Endothelial cell of umbilical vein (primary cell): Measurements from ENCODE around the gene TMF1. TPM values are rescaled to one million over a fixed set of nuclear protein-coding genes. Genes with fewer than 3 reads are reported as not detected.

Source experiments
- BruUV-seq: library from RNA; stranded (reverse); fragments of 400-500 nt; replicated peaks from 2 replicates; lab custom pipeline; 2021; lab: Mats Ljungman, UMichigan
- CTCF ChIA-PET: fragments of 300-600, 350-600 bp; sonication (Branson Sonifier 250); formaldehyde crosslinking; loops from one replicate; lab custom pipeline; 2021; ENCODE audit warnings: antibody characterized with exemption, inconsistent platforms; lab: Charles Lee
- POLR2A ChIA-PET: fragments of 300-600, 350-600 bp; sonication (Branson Sonifier 250); formaldehyde crosslinking; loops from one replicate; lab custom pipeline; 2021; ENCODE audit warnings: antibody characterized with exemption, inconsistent platforms; lab: Charles Lee
- DNase-seq: peaks from one replicate; pipeline ENCODE4 v3.0.0-alpha.2; 2011; ENCODE audit warnings: low read depth, low spot score
- FAIRE-seq: peaks from 2 replicates; lab custom pipeline; 2011; peaks lifted over from hg19 to GRCh38; lab: Jason Lieb, UNC
- H2AFZ ChIP-seq: 2 replicates; pipeline ENCODE4 v1.6.0; 2012; ENCODE audit warnings: low read depth, low read length, control low read depth, inconsistent platforms
- H3K27ac ChIP-seq: 2 replicates; pipeline ENCODE4 v1.5.1; 2011; ENCODE audit warnings: low read depth, mild to moderate bottlenecking, control low read depth, low read length, moderate library complexity; ENCODE audit not compliant: insufficient read depth
- H3K27me3 ChIP-seq, 2 experiments: 2 replicates each; pipeline versions ENCODE4 v1.6.0 to v1.6.1; 2011; ENCODE audit warnings: low read length in 2 of 2, mixed read lengths in 1 of 2; ENCODE audit not compliant: control insufficient read depth in 2 of 2, insufficient read depth in 2 of 2
- H3K36me3 ChIP-seq, 2 experiments: 2 replicates in 1 of 2; 3 replicates in 1 of 2; pipeline ENCODE4 v1.5.1; 2011; ENCODE audit warnings: low read length in 2 of 2, mild to moderate bottlenecking in 1 of 2, moderate library complexity in 1 of 2; ENCODE audit not compliant: control insufficient read depth in 2 of 2, insufficient read depth in 2 of 2; ENCODE audit errors: extremely low read depth in 1 of 2
- H3K4me1 ChIP-seq: 3 replicates; pipeline ENCODE4 v1.5.1; 2011; ENCODE audit warnings: mild to moderate bottlenecking, low read length; ENCODE audit not compliant: control insufficient read depth, insufficient read depth; ENCODE audit errors: extremely low read depth
- H3K4me2 ChIP-seq: 2 replicates; pipeline ENCODE4 v1.6.1; 2011; ENCODE audit warnings: low read length, control low read depth, mixed read lengths; ENCODE audit not compliant: insufficient read depth
- H3K4me3 ChIP-seq, 3 experiments: fragments of 200-600 bp in 1 of 3; sonication (generic), shearing (Covaris generic) in 1 of 3; replicated peaks in 1 of 3; 2 replicates each; pipeline ENCODE4 v1.5.1; 2011 to 2016; ENCODE audit warnings: control low read depth in 3 of 3, low read length in 3 of 3, mild to moderate bottlenecking in 2 of 3, inconsistent platforms in 1 of 3, low read depth in 1 of 3, moderate library complexity in 1 of 3; ENCODE audit not compliant: insufficient read depth in 1 of 3
- H3K79me2 ChIP-seq: 2 replicates; pipeline ENCODE4 v1.6.0; 2012; ENCODE audit warnings: low read length, inconsistent platforms; ENCODE audit not compliant: control insufficient read depth, insufficient read depth
- H3K9ac ChIP-seq: replicated peaks from 2 replicates; pipeline ENCODE3; 2011; ENCODE audit warnings: low read length, control low read depth; ENCODE audit not compliant: insufficient read depth; ENCODE audit errors: extremely low read depth
- H3K9me1 ChIP-seq: replicated peaks from 3 replicates; pipeline ENCODE4 v1.6.0; 2011; ENCODE audit warnings: mild to moderate bottlenecking, low read length; ENCODE audit not compliant: control insufficient read depth, insufficient read depth; ENCODE audit errors: extremely low read depth
- H3K9me3 ChIP-seq: replicated peaks from 2 replicates; pipeline ENCODE4 v1.5.1; 2012; ENCODE audit warnings: low read length, inconsistent platforms; ENCODE audit not compliant: control insufficient read depth, insufficient read depth
- H4K20me1 ChIP-seq: replicated peaks from 2 replicates; pipeline ENCODE3; 2011; ENCODE audit warnings: mild to moderate bottlenecking, low read length; ENCODE audit not compliant: control insufficient read depth, insufficient read depth; ENCODE audit errors: extremely low read depth
- CTCF ChIP-seq, 2 donors: IDR thresholded peaks; 1 replicate in 1 of 2; 2 replicates in 1 of 2; pipeline ENCODE4 v1.5.1; 2011; ENCODE audit warnings: low read length in 2 of 2, mild to moderate bottlenecking in 2 of 2, moderate library complexity in 2 of 2, control low read depth in 1 of 2, inconsistent platforms in 1 of 2, low read depth in 1 of 2; ENCODE audit not compliant: insufficient read depth in 1 of 2; ENCODE audit errors: extremely low read depth in 1 of 2
- EZH2 ChIP-seq: IDR thresholded peaks from 2 replicates; pipeline ENCODE4 v1.6.1; 2012; ENCODE audit warnings: borderline replicate concordance, low read depth, mild to moderate bottlenecking, moderate library complexity, low read length, inconsistent platforms; ENCODE audit not compliant: severe bottlenecking
- FOS ChIP-seq: IDR thresholded peaks from 2 replicates; pipeline ENCODE4 v1.6.1; 2011; ENCODE audit warnings: mild to moderate bottlenecking, low read length, moderate library complexity, borderline replicate concordance; ENCODE audit not compliant: insufficient read depth
- GATA2 ChIP-seq: IDR thresholded peaks from 2 replicates; pipeline ENCODE4 v1.7.0; 2011; ENCODE audit warnings: low read depth, mild to moderate bottlenecking, moderate library complexity, mixed read lengths, low read length; ENCODE audit not compliant: insufficient read length, insufficient read depth
- JUN ChIP-seq: IDR thresholded peaks from 2 replicates; pipeline ENCODE4 v1.6.1; 2011; ENCODE audit warnings: borderline replicate concordance, low read depth; ENCODE audit not compliant: insufficient read length, insufficient read depth
- MAX ChIP-seq: IDR thresholded peaks from 2 replicates; pipeline ENCODE4 v1.6.1; 2011; ENCODE audit not compliant: insufficient read depth, insufficient read length
- MYC ChIP-seq: IDR thresholded peaks from one replicate; pipeline ENCODE4 v1.6.1; 2011; ENCODE audit warnings: mild to moderate bottlenecking, low read depth, low read length
- POLR2A ChIP-seq: IDR thresholded peaks from 2 replicates; pipeline ENCODE4 v1.6.1; 2012; ENCODE audit warnings: low read depth, mild to moderate bottlenecking, control low read depth, low read length
- POLR2AphosphoS5 ChIP-seq: IDR thresholded peaks from 2 replicates; pipeline ENCODE4 v1.6.1; 2012; ENCODE audit warnings: low read depth, mild to moderate bottlenecking, control low read depth, low read length, moderate library complexity; ENCODE audit not compliant: insufficient read depth
- dilution Hi-C: fragments of 300-500 bp; cut with MboI; formaldehyde crosslinking; loops from one replicate; pipeline ENCODE4 v1.15.0; 2019; ENCODE audit warnings: low sequenced_read_pairs; ENCODE audit not compliant: extremely low pct_ligation_motif_present
- intact Hi-C: fragments of 100-400 bp; cut with micrococcal nuclease; formaldehyde crosslinking; loops from one replicate; pipeline ENCODE4 v1.10.0; 2022
- polyA plus RNA-seq, 4 experiments: library from polyadenylated mRNA; depleted of rRNA in 3 of 4; stranded (reverse) in 3 of 4; unstranded in 1 of 4; fragments of >200 nt; gene quantifications; 2 replicates each; pipeline versions ENCODE4 v1.2.1 to v1.2.3, GENCODE V29; 2011 to 2012; ENCODE audit warnings: missing spikeins in 1 of 4
- total RNA-seq: library from RNA; stranded (reverse); gene quantifications from 2 replicates; pipeline ENCODE4 v1.2.3, GENCODE V29; 2021

Gene TMF1
- total and polyA plus RNA-seq, 2 donors (not counting 3 experiments of a cell fraction or from before 2014, with no cell fraction given), result 3.7 to 32.7 TPM

GRCh38 chr3:69085168-69085832 lies 33.2 kb upstream of the TMF1 start:
- Histone ChIP-seq H3K9ac (peak overlapping the region; percentile 87), H2AFZ (peak overlapping the region; percentile 71), H3K9me3 (no peaks in the 10 kb centered on the region), H3K4me3 (peak overlapping the region; percentile 77 to 87 (median 80)), H3K36me3 (no peaks in the 10 kb centered on the region), H3K4me2 (peak overlapping the region; percentile 91), H3K9me1 (no peaks in the 10 kb centered on the region), H3K27me3 (no peaks in the 10 kb centered on the region), H3K27ac (peak overlapping the region; percentile 68), H3K79me2 (peaks cover 45% of the 10 kb centered on the region), H3K4me1 (peaks cover 80% of the 10 kb centered on the region), H4K20me1 (no peaks in the 10 kb centered on the region)
- FAIRE-seq (no peak), DNase-seq (no peak)
- intact Hi-C loops (loop anchor here (2.0 to 5.0 kb wide), 3 partner anchors 72 to 268 kb away; partner anchors contain the start of gene EOGT), dilution Hi-C loops (no loop called here)
- no peak for TF ChIP-seq JUN
- no peak for TF ChIP-seq POLR2AphosphoS5
- TF ChIP-seq MAX, result no peak
- no peak for TF ChIP-seq POLR2A
- no peak for TF ChIP-seq CTCF (IDR thresholded peaks at IDR 0.05; ENCODE audit: extremely low read depth in 1 of 2, insufficient read depth in 1 of 2, low read depth in 1 of 2, low read length in 2 of 2)
- no peak for TF ChIP-seq EZH2
- TF ChIP-seq MYC, result no peak
- no peak for TF ChIP-seq GATA2
- TF ChIP-seq FOS, result no peak
- BruUV-seq, result TSS peak; percentile 45
- CTCF ChIA-PET, result interaction anchor here (2.1 to 2.4 kb wide), 2 partner anchors 16 to 34 kb away, joined by 5 read pairs; no protein-coding TSS in a partner anchor
- POLR2A ChIA-PET, result interaction anchor here (0.7 to 1.9 kb wide), 2 partner anchors 9 to 139 kb away, joined by 3 to 5 read pairs; no protein-coding TSS in a partner anchor
